Natural killer cell (primary cell): ENCODE measurements around the gene ANTKMT. TPM values are rescaled to one million over a fixed set of nuclear protein-coding genes. Genes with fewer than 3 reads are reported as not detected.
A peak's percentile ranks its signal among the peaks of the same experiment; 100 is the strongest.

ENCODE experiments used
- ATAC-seq, 3 donors: fragments of 150-1000 bp in 2 of 3; fragments of 200-7000 bp in 1 of 3; cut with Tn5 transposase; 1 replicate in 1 of 3; 2 replicates in 2 of 3; pipeline ENCODE4 v1.10.0; 2021; ENCODE audit warnings: mild to moderate bottlenecking in 2 of 3, moderate library complexity in 2 of 3
- DNase-seq, 2 donors: peaks; one replicate each; pipeline versions ENCODE4 v3.0.0 to v3.0.0-alpha.2; 2013 to 2021; ENCODE audit warnings: mixed read lengths in 1 of 2
- H3K27ac ChIP-seq: one replicate; pipeline ENCODE4 v1.5.1; 2013; ENCODE audit warnings: mild to moderate bottlenecking, low read length
- H3K27me3 ChIP-seq: one replicate; pipeline ENCODE4 v1.6.1; 2013; ENCODE audit warnings: low read length; ENCODE audit not compliant: control insufficient read depth, insufficient read depth
- H3K36me3 ChIP-seq: one replicate; pipeline ENCODE4 v1.6.1; 2013; ENCODE audit warnings: low read length; ENCODE audit not compliant: control insufficient read depth, insufficient read depth
- H3K4me1 ChIP-seq: one replicate; pipeline ENCODE4 v1.6.1; 2013; ENCODE audit warnings: low read length; ENCODE audit not compliant: control insufficient read depth, insufficient read depth
- H3K4me3 ChIP-seq: one replicate; pipeline ENCODE4 v1.5.1; 2013; ENCODE audit warnings: low read length
- H3K9me3 ChIP-seq: one replicate; pipeline ENCODE4 v1.6.1; 2013; ENCODE audit warnings: low read length; ENCODE audit not compliant: control insufficient read depth, insufficient read depth
- H3K27ac Mint-ChIP-seq, 2 donors: one replicate each; pipeline ENCODE4 v1.8.0; 2022; ENCODE audit warnings: mild to moderate bottlenecking in 2 of 2, mixed read lengths in 2 of 2, moderate library complexity in 1 of 2
- H3K27me3 Mint-ChIP-seq, 2 donors: one replicate each; pipeline ENCODE4 v1.8.0; 2022; ENCODE audit warnings: low read depth in 2 of 2, mixed read lengths in 2 of 2
- H3K36me3 Mint-ChIP-seq: one replicate; pipeline ENCODE4 v1.8.0; 2022; ENCODE audit warnings: mixed read lengths
- H3K4me1 Mint-ChIP-seq, 2 donors: one replicate each; pipeline ENCODE4 v1.8.0; 2022; ENCODE audit warnings: mixed read lengths in 2 of 2
- H3K4me3 Mint-ChIP-seq: one replicate; pipeline ENCODE4 v1.8.0; 2022; ENCODE audit warnings: mild to moderate bottlenecking, moderate library complexity, mixed read lengths
- H3K9me3 Mint-ChIP-seq, 2 donors: one replicate each; pipeline ENCODE4 v1.8.0; 2022; ENCODE audit warnings: mixed read lengths in 2 of 2
- WGBS: methylation state at CpG from one replicate; pipeline ENCODE4 v1.1.7; 2013; ENCODE audit warnings: missing lambda C conversion rate; ENCODE audit not compliant: insufficient coverage; 5-methylcytosine and 5-hydroxymethylcytosine counted together
- intact Hi-C: fragments of 100-400 bp; cut with micrococcal nuclease; formaldehyde crosslinking; loops from one replicate; pipeline ENCODE4 v1.14.2; 2022
- total RNA-seq, 4 donors: library from RNA; stranded (reverse); fragments of 120-200 nt in 1 of 4; gene quantifications; one replicate each; pipeline versions ENCODE4 v1.2.3 to v1.2.4, GENCODE V29; 2013 to 2022
- TF ChIP-seq, protein P1 (sequence below): fragments of 200-600 bp; IDR thresholded peaks from one replicate; pipeline ENCODE4 v1.8.0; 2022; ENCODE audit warnings: antibody characterized with exemption

The ANTKMT gene
- total RNA-seq, 3 donors from 2014 or later (not counting 1 experiment from before 2014, with no cell fraction given), result 33.7 to 39.0 (median 37.7) TPM

DNA sequence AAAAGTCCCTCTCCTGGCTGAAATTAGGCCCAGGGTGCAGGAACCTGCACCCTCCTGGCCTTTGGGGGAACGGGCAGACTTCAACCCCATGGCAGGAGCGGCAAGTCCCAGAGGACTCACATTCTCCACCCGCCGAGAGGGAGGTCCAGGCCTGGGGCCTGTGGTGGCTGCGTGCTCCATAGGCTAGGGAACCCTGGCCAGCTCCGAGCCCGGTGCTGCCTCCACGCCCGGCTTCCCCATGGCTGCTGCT lies 5.2 kb downstream of the ANTKMT start:
- Mint-ChIP-seq H3K9me3 (no peaks in the 10 kb centered on the region), H3K27ac (peak overlapping the region; percentile 44 to 60), H3K4me1 (peaks cover 0 to 8% of the 10 kb centered on the region in 2 donors), H3K4me3 (no peak overlapping the region), H3K36me3 (no peaks in the 10 kb centered on the region), H3K27me3 (no peaks in the 10 kb centered on the region)
- Histone ChIP-seq H3K4me3 (no peak overlapping the region), H3K27me3 (no peaks in the 10 kb centered on the region), H3K27ac (no peak overlapping the region), H3K9me3 (no peaks in the 10 kb centered on the region), H3K4me1 (peaks cover 39% of the 10 kb centered on the region), H3K36me3 (no peaks in the 10 kb centered on the region)
- intact Hi-C loops, result no loop called here
- ATAC-seq, result no peak
- TF ChIP-seq, protein P1, sequence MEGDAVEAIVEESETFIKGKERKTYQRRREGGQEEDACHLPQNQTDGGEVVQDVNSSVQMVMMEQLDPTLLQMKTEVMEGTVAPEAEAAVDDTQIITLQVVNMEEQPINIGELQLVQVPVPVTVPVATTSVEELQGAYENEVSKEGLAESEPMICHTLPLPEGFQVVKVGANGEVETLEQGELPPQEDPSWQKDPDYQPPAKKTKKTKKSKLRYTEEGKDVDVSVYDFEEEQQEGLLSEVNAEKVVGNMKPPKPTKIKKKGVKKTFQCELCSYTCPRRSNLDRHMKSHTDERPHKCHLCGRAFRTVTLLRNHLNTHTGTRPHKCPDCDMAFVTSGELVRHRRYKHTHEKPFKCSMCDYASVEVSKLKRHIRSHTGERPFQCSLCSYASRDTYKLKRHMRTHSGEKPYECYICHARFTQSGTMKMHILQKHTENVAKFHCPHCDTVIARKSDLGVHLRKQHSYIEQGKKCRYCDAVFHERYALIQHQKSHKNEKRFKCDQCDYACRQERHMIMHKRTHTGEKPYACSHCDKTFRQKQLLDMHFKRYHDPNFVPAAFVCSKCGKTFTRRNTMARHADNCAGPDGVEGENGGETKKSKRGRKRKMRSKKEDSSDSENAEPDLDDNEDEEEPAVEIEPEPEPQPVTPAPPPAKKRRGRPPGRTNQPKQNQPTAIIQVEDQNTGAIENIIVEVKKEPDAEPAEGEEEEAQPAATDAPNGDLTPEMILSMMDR, result no peak
- no peak for DNase-seq
- 57% methylated on average over 9 of the region's 9 CpGs for WGBS

GRCh38 chr16:726438-727290 lies 5.7 kb downstream of the ANTKMT start, which contains the start of the genes CCDC78 and HAGHL:
TSS of gene CCDC78 (minus strand) at chr16:726443. CDS start at chr16:726367, 76 bp downstream.
TSS of gene HAGHL (plus strand) at chr16:727106. CDS start at chr16:727510, 404 bp downstream.
- Histone ChIP-seq H3K27ac (peak within 1 kb of the TSS; percentile 86), H3K27me3 (no peaks in the 10 kb centered on the region), H3K4me1 (peaks cover 36% of the 10 kb centered on the region), H3K4me3 (peak within 1 kb of the TSS; percentile 92), H3K9me3 (no peaks in the 10 kb centered on the region), H3K36me3 (peaks cover 2% of the 10 kb centered on the region)
- 4% methylated on average over 88 of the region's 88 CpGs for WGBS
- Mint-ChIP-seq H3K9me3 (no peaks in the 10 kb centered on the region), H3K27ac (peak within 1 kb of the TSS; percentile 44 to 60), H3K4me1 (peaks cover 0 to 8% of the 10 kb centered on the region in 2 donors), H3K36me3 (no peaks in the 10 kb centered on the region), H3K27me3 (no peaks in the 10 kb centered on the region), H3K4me3 (peak within 1 kb of the TSS; percentile 84)
- intact Hi-C loops, result no loop called here
- TF ChIP-seq, protein P1, result no peak
- ATAC-seq (peak; percentile 43 to 48 (median 44)), DNase-seq (peak; percentile 61 to 78)

DNA sequence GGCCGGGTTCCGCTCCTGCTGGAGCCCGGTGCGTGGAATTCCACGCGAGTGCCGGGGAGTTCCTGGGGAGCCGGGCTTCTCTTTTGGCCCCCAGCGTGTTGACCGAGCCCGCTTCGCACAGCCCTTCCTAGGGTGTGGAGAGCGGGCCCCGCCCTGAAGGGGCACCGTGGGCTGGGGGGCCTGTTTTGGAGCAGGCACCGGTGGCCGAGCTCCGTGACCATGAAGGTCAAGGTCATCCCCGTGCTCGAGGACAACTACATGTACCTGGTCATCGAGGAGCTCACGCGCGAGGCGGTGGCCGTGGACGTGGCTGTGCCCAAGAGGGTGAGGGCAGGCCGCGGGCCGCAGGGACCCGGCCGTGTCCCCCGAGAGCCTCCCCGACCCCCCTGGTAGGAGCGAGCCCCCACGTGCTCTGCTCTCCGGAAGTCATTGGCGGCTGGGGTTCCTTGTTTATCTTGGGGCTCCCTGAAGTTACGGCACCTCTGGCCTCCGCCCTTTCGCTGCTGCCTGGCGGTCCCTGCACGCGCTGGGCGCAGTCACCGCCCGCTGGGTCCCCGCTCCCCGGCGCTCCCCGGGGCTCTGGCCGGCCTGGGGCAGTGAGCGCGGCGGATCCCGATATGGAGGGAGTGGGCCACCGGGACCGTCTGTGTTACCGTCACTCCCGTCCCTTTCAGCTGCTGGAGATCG lies 6.5 kb downstream of the ANTKMT start:
- TF ChIP-seq, protein P1, result no peak
- H3K4me1 Mint-ChIP-seq, result peaks cover 0 to 8% of the 10 kb centered on the region in 2 donors
- intact Hi-C loops, result no loop called here
- peak in 2 of 3 donors; percentile 7 to 15 for ATAC-seq
- H3K27me3 Mint-ChIP-seq, result no peaks in the 10 kb centered on the region
- no peaks in the 10 kb centered on the region for H3K36me3 Mint-ChIP-seq
- WGBS, result under 1% methylated on average over 61 of the region's 61 CpGs
- H3K4me3 ChIP-seq, result peak overlapping the region; percentile 92
- H3K4me1 ChIP-seq, result peaks cover 29% of the 10 kb centered on the region
- peak; percentile 38 to 59 for DNase-seq
- H3K4me3 Mint-ChIP-seq, result peak overlapping the region; percentile 56
- no peaks in the 10 kb centered on the region for H3K9me3 Mint-ChIP-seq
- no peaks in the 10 kb centered on the region for H3K27me3 ChIP-seq
- peak overlapping the region; percentile 86 for H3K27ac ChIP-seq
- H3K9me3 ChIP-seq, result no peaks in the 10 kb centered on the region
- H3K36me3 ChIP-seq, result peaks cover 2% of the 10 kb centered on the region
- no peak overlapping the region for H3K27ac Mint-ChIP-seq
